HEK293 (cell line): ENCODE results near the gene UBE2Q1.

Experiments
- CTCF ChIA-PET: fragments of 350-600 bp; formaldehyde crosslinking; extraction: SDS; loops from one replicate; lab custom pipeline; 2021; ENCODE audit warnings: antibody characterized with exemption; lab: Yijun Ruan, JAX
- POLR2A ChIA-PET: fragments of 300-600 bp; formaldehyde crosslinking; extraction: SDS; loops from one replicate; lab custom pipeline; 2020; ENCODE audit warnings: antibody characterized with exemption, inconsistent platforms; lab: Yijun Ruan, JAX
- H3K27ac ChIP-seq: fragments of 200-500 bp; sonication (Bioruptor generic); 2 replicates; pipeline ENCODE4 v1.5.1; 2014; ENCODE audit warnings: low read depth, low read length, control low read depth, inconsistent platforms; ENCODE audit errors: extremely low read depth
- H3K36me3 ChIP-seq, 2 experiments: fragments of 200-500 bp in 1 of 2; sonication (Bioruptor generic) in 1 of 2; 1 replicate in 1 of 2; 2 replicates in 1 of 2; pipeline ENCODE4 v1.5.1; 2014 to 2017; ENCODE audit warnings: inconsistent platforms in 2 of 2, low read length in 2 of 2; ENCODE audit not compliant: control insufficient read depth in 2 of 2, insufficient read depth in 1 of 2
- H3K4me1 ChIP-seq: fragments of 200-500 bp; sonication (Bioruptor generic); 2 replicates; pipeline ENCODE4 v1.5.1; 2014; ENCODE audit warnings: mild to moderate bottlenecking, low read length, inconsistent platforms; ENCODE audit not compliant: control insufficient read depth, insufficient read depth
- H3K4me3 ChIP-seq: 2 replicates; pipeline ENCODE4 v1.5.1; 2011; ENCODE audit warnings: low read depth, mild to moderate bottlenecking, control low read depth, low read length, moderate library complexity
- H3K9me3 ChIP-seq: fragments of 200-500 bp; sonication (Bioruptor generic); 2 replicates; pipeline ENCODE4 v1.5.1; 2014; ENCODE audit warnings: low read depth, low read length, inconsistent platforms; ENCODE audit not compliant: control insufficient read depth, insufficient read depth
- BCL6B ChIP-seq: fragments of 450-650 bp; formaldehyde crosslinking; IDR thresholded peaks from 2 replicates; pipeline ENCODE4 v1.5.1; 2017; ENCODE audit warnings: missing biosample characterization, missing genetic modification characterization
- CTCF ChIP-seq: fragments of 450-650 bp; formaldehyde crosslinking; IDR thresholded peaks from 2 replicates; pipeline ENCODE4 v1.5.1; 2016; ENCODE audit warnings: missing biosample characterization, missing genetic modification characterization
- HIC1 ChIP-seq: fragments of 450-650 bp; formaldehyde crosslinking; IDR thresholded peaks from 2 replicates; pipeline ENCODE4 v1.5.1; 2016; ENCODE audit warnings: missing biosample characterization, missing genetic modification characterization
- MZF1 ChIP-seq: fragments of 450-650 bp; formaldehyde crosslinking; IDR thresholded peaks from 2 replicates; pipeline ENCODE4 v1.5.1; 2017; ENCODE audit warnings: missing biosample characterization, missing genetic modification characterization, borderline replicate concordance
- REPIN1 ChIP-seq: fragments of 450-650 bp; formaldehyde crosslinking; IDR thresholded peaks from 2 replicates; pipeline ENCODE4 v1.5.1; 2017; ENCODE audit warnings: missing biosample characterization, missing genetic modification characterization, low read depth
- TRIM28 ChIP-seq: IDR thresholded peaks from 2 replicates; pipeline ENCODE4 v1.6.1; 2011; ENCODE audit warnings: low read length, control low read depth, borderline replicate concordance
- YY1 ChIP-seq: fragments of 450-650 bp; formaldehyde crosslinking; IDR thresholded peaks from 2 replicates; pipeline ENCODE4 v1.5.1; 2018; ENCODE audit warnings: missing biosample characterization, missing genetic modification characterization
- ZBTB17 ChIP-seq: fragments of 450-650 bp; formaldehyde crosslinking; IDR thresholded peaks from 2 replicates; pipeline ENCODE4 v1.5.1; 2016; ENCODE audit warnings: missing biosample characterization, missing genetic modification characterization
- ZBTB48 ChIP-seq: fragments of 450-650 bp; formaldehyde crosslinking; IDR thresholded peaks from 2 replicates; pipeline ENCODE4 v1.5.1; 2016; ENCODE audit warnings: missing biosample characterization, missing genetic modification characterization
- ZIC2 ChIP-seq: fragments of 450-650 bp; formaldehyde crosslinking; IDR thresholded peaks from 2 replicates; pipeline ENCODE4 v1.5.1; 2016; ENCODE audit warnings: missing biosample characterization, missing genetic modification characterization
- ZNF121 ChIP-seq: fragments of 450-650 bp; formaldehyde crosslinking; IDR thresholded peaks from 2 replicates; pipeline ENCODE4 v1.5.1; 2016; ENCODE audit warnings: missing biosample characterization, missing genetic modification characterization
- ZNF146 ChIP-seq: fragments of 450-650 bp; formaldehyde crosslinking; IDR thresholded peaks from 2 replicates; pipeline ENCODE4 v1.5.1; 2016; ENCODE audit warnings: missing biosample characterization, missing genetic modification characterization
- ZNF239 ChIP-seq: fragments of 450-650 bp; formaldehyde crosslinking; IDR thresholded peaks from 2 replicates; pipeline ENCODE4 v1.5.1; 2016; ENCODE audit warnings: missing biosample characterization, missing genetic modification characterization
- ZNF311 ChIP-seq: fragments of 450-650 bp; formaldehyde crosslinking; IDR thresholded peaks from 2 replicates; pipeline ENCODE4 v1.5.1; 2017; ENCODE audit warnings: missing biosample characterization, missing genetic modification characterization, borderline replicate concordance
- ZNF37A ChIP-seq: fragments of 450-650 bp; IDR thresholded peaks from 2 replicates; pipeline ENCODE4 v1.5.1; 2018; ENCODE audit warnings: missing biosample characterization, missing genetic modification characterization
- ZNF433 ChIP-seq: fragments of 450-650 bp; formaldehyde crosslinking; IDR thresholded peaks from 2 replicates; pipeline ENCODE4 v1.5.1; 2016; ENCODE audit warnings: missing biosample characterization, missing genetic modification characterization, low read depth
- ZNF514 ChIP-seq: fragments of 450-650 bp; formaldehyde crosslinking; IDR thresholded peaks from 2 replicates; pipeline ENCODE4 v1.5.1; 2016; ENCODE audit warnings: missing biosample characterization, missing genetic modification characterization
- ZNF521 ChIP-seq: fragments of 450-650 bp; formaldehyde crosslinking; IDR thresholded peaks from 2 replicates; pipeline ENCODE4 v1.5.1; 2017; ENCODE audit warnings: missing biosample characterization, mild to moderate bottlenecking, missing genetic modification characterization
- ZNF561 ChIP-seq: fragments of 450-650 bp; IDR thresholded peaks from 2 replicates; pipeline ENCODE4 v1.5.1; 2018; ENCODE audit warnings: missing biosample characterization, missing genetic modification characterization, borderline replicate concordance
- ZNF580 ChIP-seq: fragments of 450-650 bp; formaldehyde crosslinking; IDR thresholded peaks from 2 replicates; pipeline ENCODE4 v1.5.1; 2016; ENCODE audit warnings: missing biosample characterization, missing genetic modification characterization
- ZNF600 ChIP-seq: fragments of 450-650 bp; formaldehyde crosslinking; IDR thresholded peaks from 2 replicates; pipeline ENCODE4 v1.5.1; 2016; ENCODE audit warnings: missing biosample characterization, missing genetic modification characterization
- ZNF610 ChIP-seq: fragments of 450-650 bp; formaldehyde crosslinking; IDR thresholded peaks from 2 replicates; pipeline ENCODE4 v1.5.1; 2016; ENCODE audit warnings: missing biosample characterization, missing genetic modification characterization, borderline replicate concordance
- ZNF658 ChIP-seq: fragments of 450-650 bp; formaldehyde crosslinking; IDR thresholded peaks from 2 replicates; pipeline ENCODE4; 2016; ENCODE audit warnings: missing biosample characterization, missing genetic modification characterization
- ZNF664 ChIP-seq: fragments of 450-650 bp; formaldehyde crosslinking; IDR thresholded peaks from 2 replicates; pipeline ENCODE4 v1.5.1; 2016; ENCODE audit warnings: missing biosample characterization, missing genetic modification characterization
- ZNF768 ChIP-seq: fragments of 450-650 bp; formaldehyde crosslinking; IDR thresholded peaks from 2 replicates; pipeline ENCODE4 v1.5.1; 2018; ENCODE audit warnings: missing biosample characterization, mild to moderate bottlenecking, missing genetic modification characterization
- ZNF792 ChIP-seq: fragments of 450-650 bp; formaldehyde crosslinking; IDR thresholded peaks from 2 replicates; pipeline ENCODE4 v1.5.1; 2016; ENCODE audit warnings: missing biosample characterization, missing genetic modification characterization
- ZSCAN18 ChIP-seq: fragments of 450-650 bp; formaldehyde crosslinking; IDR thresholded peaks from 2 replicates; pipeline ENCODE4 v1.5.1; 2016; ENCODE audit warnings: missing biosample characterization, missing genetic modification characterization
- ZSCAN4 ChIP-seq: fragments of 450-650 bp; formaldehyde crosslinking; IDR thresholded peaks from 2 replicates; pipeline ENCODE4 v1.5.1; 2017; ENCODE audit warnings: missing biosample characterization, missing genetic modification characterization

UBE2Q1 gene

GRCh38 chr1:154527192-154527591, 31.3 kb downstream of the UBE2Q1 start (continued):
- TF ChIP-seq ZNF600 (tag by site-specific recombination) (no peak), BCL6B (tag by site-specific recombination) (no peak), YY1 (tag by site-specific recombination) (no peak), TRIM28 (no peak), ZBTB48 (tag by site-specific recombination) (no peak), HIC1 (tag by site-specific recombination) (0 out of 2 replicates have a peak, but pooled peaks have one; percentile 12), ZSCAN4 (no peak), ZNF768 (no peak), ZBTB17 (peak; percentile 73), ZNF561 (tag by site-specific recombination) (peak; percentile 64; the same call in 1 of the 2 replicates), ZNF610 (tag by site-specific recombination) (no peak), ZNF792 (no peak)

GRCh38 chr1:154524881-154525280, 33.6 kb downstream of the UBE2Q1 start:
- POLR2A ChIA-PET, result no interaction called here
- TF ChIP-seq ZNF521 (tag by site-specific recombination), result no peak
- no peak for TF ChIP-seq ZNF514
- no peak for TF ChIP-seq ZNF121 (tag by site-specific recombination)
- no peak for TF ChIP-seq CTCF
- no peak for TF ChIP-seq ZIC2 (tag by site-specific recombination)
- TF ChIP-seq REPIN1 (tag by site-specific recombination), result no peak
- TF ChIP-seq ZNF311 (tag by site-specific recombination), result no peak
- no peak for TF ChIP-seq ZNF239 (tag by site-specific recombination)
- TF ChIP-seq ZNF658 (tag by site-specific recombination), result no peak
- no peak for TF ChIP-seq ZNF146 (tag by site-specific recombination)
- TF ChIP-seq MZF1 (tag by site-specific recombination), result no peak
- TF ChIP-seq ZSCAN18 (tag by site-specific recombination), result no peak
- TF ChIP-seq ZSCAN4, result no peak
- no peak for TF ChIP-seq ZNF433
- TF ChIP-seq ZNF37A (tag by site-specific recombination), result no peak
- TF ChIP-seq ZNF664, result no peak
- TF ChIP-seq ZNF580 (tag by site-specific recombination), result no peak
- TF ChIP-seq YY1 (tag by site-specific recombination), result no peak
- no peaks in the 10 kb centered on the region for H3K36me3 ChIP-seq
- H3K27ac ChIP-seq, result no peak overlapping the region
- H3K9me3 ChIP-seq, result no peaks in the 10 kb centered on the region
- no peaks in the 10 kb centered on the region for H3K4me1 ChIP-seq
- H3K4me3 ChIP-seq, result no peak overlapping the region
- CTCF ChIA-PET, result no interaction called here
